Measurements from ENCODE around the gene ERBB2. TPM values are rescaled to one million over a fixed set of nuclear protein-coding genes. Genes with fewer than 3 reads are reported as not detected.

Gene ERBB2
- total and polyA plus RNA-seq, 10 of the 15 experiments (the other 5 are each of a cell fraction or from before 2014, with no cell fraction given), result 0.39 to 7.0 (median 4.3) TPM

- TF ChIP-seq CBFB (IDR thresholded peaks at IDR 0.05; ENCODE audit: low read depth) (peak; percentile 95), ZBED1 (IDR thresholded peaks at IDR 0.05; ENCODE audit: borderline replicate concordance) (peak; percentile 67; the same call in 1 of the 2 replicates), RELB (IDR thresholded peaks at IDR 0.05; ENCODE audit: low read depth) (peak; percentile 98), RELA (IDR thresholded peaks at IDR 0.05; ENCODE audit: borderline replicate concordance, partially characterized antibody) (peak; percentile 95), PKNOX1 (IDR thresholded peaks at IDR 0.05) (peak; percentile 23; the same call in 1 of the 2 replicates), ZBTB11 (CRISPR knock-in tag; IDR thresholded peaks at IDR 0.05) (no peak), ZNF24 (IDR thresholded peaks at IDR 0.05) (no peak), BACH1 (IDR thresholded peaks at IDR 0.05; ENCODE audit: borderline replicate concordance) (0 out of 2 replicates have a peak, but pooled peaks have one; percentile 18), POLR2AphosphoS5 (IDR thresholded peaks at IDR 0.05; ENCODE audit: low read length) (peak; percentile 92), SP1 (IDR thresholded peaks at IDR 0.05; ENCODE audit: low read depth, low read length) (peak; percentile 73), IRF5 (IDR thresholded peaks at IDR 0.05; ENCODE audit: borderline replicate concordance) (no peak), NFIC (IDR thresholded peaks at IDR 0.05; ENCODE audit: low read depth, low read length) (peak; percentile 89), CREM (IDR thresholded peaks at IDR 0.05; ENCODE audit: low read depth) (peak; percentile 77; the same call in 1 of the 2 replicates), ZSCAN29 (IDR thresholded peaks at IDR 0.05) (peak; percentile 64; the same call in 1 of the 2 replicates), POLR2AphosphoS2 (IDR thresholded peaks at IDR 0.05; ENCODE audit: low read depth, low read length) (0 out of 2 replicates have a peak, but pooled peaks have one; percentile 32), TCF3 (IDR thresholded peaks at IDR 0.05; ENCODE audit: borderline replicate concordance, insufficient read depth, low read depth, low read length) (peak; percentile 87), MEF2B (IDR thresholded peaks at IDR 0.05; ENCODE audit: partially characterized antibody, poor library complexity, severe bottlenecking) (peak; percentile 92), TBL1XR1 (IDR thresholded peaks at IDR 0.05; ENCODE audit: low read depth, low read length) (peak; percentile 97), MLLT1 (IDR thresholded peaks at IDR 0.05) (peak; percentile 79), ATF7 (IDR thresholded peaks at IDR 0.05; ENCODE audit: low read depth) (peak; percentile 75; the same call in 1 of the 2 replicates), CHD4 (IDR thresholded peaks at IDR 0.05) (no peak)
Observed at GRCh38 chr17:39755554-39756379, 55.9 kb downstream of the ERBB2 start (continued).
